ENCODE results near the gene CDCP1.

Gene CDCP1

GRCh38 chr3:45075821-45076625, 70.2 kb downstream of the CDCP1 start:
- DNase-seq (ENCODE audit: low spot score), result no peak
- Histone ChIP-seq H3K4me3 (no peak overlapping the region), H3K27ac (no peak overlapping the region)
- TF ChIP-seq CTCF (IDR thresholded peaks at IDR 0.05), result no peak

GRCh38 chr3:45071075-45071474, 75.1 kb downstream of the CDCP1 start:
- Histone ChIP-seq H3K27ac (no peak overlapping the region), H3K4me3 (no peak overlapping the region)
- TF ChIP-seq CTCF (IDR thresholded peaks at IDR 0.05), result no peak
- no peak for DNase-seq (ENCODE audit: low spot score)

DNA sequence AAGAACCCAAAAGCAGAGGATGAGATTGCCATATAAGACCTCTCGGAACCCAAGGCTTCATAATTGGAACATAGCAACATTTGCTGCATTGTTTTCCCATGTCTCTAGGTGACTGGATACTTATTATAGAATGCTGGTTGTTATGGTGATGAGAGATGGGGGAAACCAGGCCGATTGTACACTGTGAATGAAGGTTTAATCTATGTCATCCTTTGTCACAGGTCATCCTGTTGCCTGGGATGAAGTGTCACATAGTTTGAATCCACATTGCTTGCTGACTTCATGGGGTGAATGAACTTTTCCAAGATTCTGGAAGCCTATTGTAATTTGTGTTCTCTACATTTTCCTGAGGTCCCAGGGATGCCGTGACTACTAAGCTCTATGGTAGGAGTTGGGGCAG, 78.2 kb downstream of the CDCP1 start:
- DNase-seq (ENCODE audit: low spot score), result no peak
- TF ChIP-seq CTCF (IDR thresholded peaks at IDR 0.05), result no peak
- Histone ChIP-seq H3K4me3 (no peak overlapping the region), H3K27ac (no peak overlapping the region)

DNA sequence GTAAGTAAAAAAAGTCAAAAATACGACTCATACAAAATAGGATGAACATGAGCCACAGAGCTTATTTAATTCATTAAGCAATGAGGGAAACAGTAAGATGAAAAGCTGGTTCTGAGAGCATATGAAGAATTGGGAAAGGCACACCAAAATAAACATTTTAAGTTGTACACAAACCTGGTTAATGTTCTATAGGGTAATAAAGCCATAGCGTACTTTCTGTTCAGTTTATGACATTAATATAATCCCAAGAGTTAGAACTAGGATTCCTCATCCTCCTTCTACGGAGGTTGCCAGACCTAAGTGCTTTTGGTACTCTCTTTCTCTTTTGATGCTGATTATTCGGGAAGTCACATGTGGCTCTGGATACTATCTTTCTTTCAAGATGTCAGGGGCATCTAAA, 78.7 kb downstream of the CDCP1 start:
- TF ChIP-seq CTCF (IDR thresholded peaks at IDR 0.05), result no peak
- Histone ChIP-seq H3K4me3 (no peak overlapping the region), H3K27ac (no peak overlapping the region)
- no peak for DNase-seq (ENCODE audit: low spot score)

GRCh38 chr3:45066109-45066801, 79.9 kb downstream of the CDCP1 start:
- Histone ChIP-seq H3K4me3 (no peak overlapping the region), H3K27ac (peak overlapping the region in 1 of 2 donors; percentile 83)
- TF ChIP-seq CTCF (IDR thresholded peaks at IDR 0.05), result no peak
- no peak for DNase-seq (ENCODE audit: low spot score)

- no peak for DNase-seq (ENCODE audit: low spot score)
- peak overlapping the region in 1 of 2 donors; percentile 83 for H3K27ac ChIP-seq
- H3K4me3 ChIP-seq, result no peak overlapping the region
- no peak for TF ChIP-seq CTCF (IDR thresholded peaks at IDR 0.05)
Measured at GRCh38 chr3:45065373-45065720, 80.8 kb downstream of the CDCP1 start.

All from coronary artery (tissue), 2 donors.